Lung (tissue), 12 donors: ENCODE results near the gene KCNB1. TPM values are rescaled to one million over a fixed set of nuclear protein-coding genes. Genes with fewer than 3 reads are reported as not detected.

Experiments used
- ATAC-seq: fragments of 200-7000 bp; cut with Tn5 transposase; one replicate; pipeline ENCODE4 v1.9.1; 2020; ENCODE audit warnings: moderate number of reproducible peaks; ENCODE audit not compliant: insufficient read depth, low FRiP score
- DNase-seq, 3 donors: peaks; one replicate each; pipeline ENCODE4 v3.0.0-alpha.2; 2013 to 2017
- H3K27ac ChIP-seq, 2 donors: one replicate each; pipeline ENCODE4 v1.5.1; 2013; ENCODE audit warnings: mild to moderate bottlenecking in 2 of 2, moderate library complexity in 2 of 2, control low read depth in 1 of 2, inconsistent platforms in 1 of 2, low read depth in 1 of 2, low read length in 1 of 2
- H3K27me3 ChIP-seq, 3 donors: one replicate each; pipeline ENCODE4 v1.5.1; 2013; ENCODE audit warnings: low read length in 2 of 3; ENCODE audit not compliant: control insufficient read depth in 3 of 3, insufficient read depth in 3 of 3
- H3K36me3 ChIP-seq, 4 donors: one replicate each; pipeline ENCODE4 v1.5.1; 2013; ENCODE audit warnings: low read length in 4 of 4, mild to moderate bottlenecking in 1 of 4, moderate library complexity in 1 of 4; ENCODE audit not compliant: control insufficient read depth in 4 of 4, insufficient read depth in 4 of 4
- H3K4me1 ChIP-seq, 5 donors: one replicate each; pipeline ENCODE4 v1.5.1; 2013; ENCODE audit warnings: low read length in 5 of 5, mild to moderate bottlenecking in 2 of 5, moderate library complexity in 1 of 5; ENCODE audit not compliant: control insufficient read depth in 5 of 5, insufficient read depth in 5 of 5
- H3K4me3 ChIP-seq: one replicate; pipeline ENCODE4 v1.5.1; 2013; ENCODE audit warnings: mild to moderate bottlenecking, control low read depth, moderate library complexity
- H3K9ac ChIP-seq, 2 donors: one replicate each; pipeline ENCODE4 v1.5.1; 2013; ENCODE audit warnings: low read length in 2 of 2, control low read depth in 1 of 2; ENCODE audit not compliant: insufficient read depth in 1 of 2
- H3K9me3 ChIP-seq, 4 donors: one replicate each; pipeline ENCODE4 v1.5.1; 2013; ENCODE audit warnings: low read length in 3 of 4, mild to moderate bottlenecking in 1 of 4, moderate library complexity in 1 of 4; ENCODE audit not compliant: control insufficient read depth in 4 of 4, insufficient read depth in 3 of 4
- WGBS, 2 donors: extraction: QIAGEN DNeasy Blood & Tissue Kit; methylation state at CpG; one replicate each; pipeline ENCODE4 v1.1.7; 2013; 5-methylcytosine and 5-hydroxymethylcytosine counted together
- polyA plus RNA-seq, 2 donors: library from polyadenylated mRNA; stranded (reverse); fragments of 200-250 nt; gene quantifications; one replicate each; pipeline ENCODE4 v1.2.1, GENCODE V29; 2013
- total RNA-seq, 2 donors: library from RNA; depleted of rRNA in 1 of 2; stranded (reverse); fragments of >200 nt in 1 of 2; gene quantifications; one replicate each; pipeline ENCODE4 v1.2.1, GENCODE V29; 2014 to 2021
- TF ChIP-seq, protein P1 (sequence below): IDR thresholded peaks from 2 replicates; pipeline ENCODE4 v1.5.1; 2012; ENCODE audit warnings: mild to moderate bottlenecking; ENCODE audit errors: control extremely low read depth, extremely low read depth
- donor health status: control.
- donor health status: control.
- donor health status: Bipolar disorder and iron deficiency.
- donor health status: healthy.
- donor health status: DM: yes; HTN: yes; CAD: no.

Gene KCNB1
- total and polyA plus RNA-seq, 4 donors, result 0.11 to 1.0 (median 0.57) TPM

DNA sequence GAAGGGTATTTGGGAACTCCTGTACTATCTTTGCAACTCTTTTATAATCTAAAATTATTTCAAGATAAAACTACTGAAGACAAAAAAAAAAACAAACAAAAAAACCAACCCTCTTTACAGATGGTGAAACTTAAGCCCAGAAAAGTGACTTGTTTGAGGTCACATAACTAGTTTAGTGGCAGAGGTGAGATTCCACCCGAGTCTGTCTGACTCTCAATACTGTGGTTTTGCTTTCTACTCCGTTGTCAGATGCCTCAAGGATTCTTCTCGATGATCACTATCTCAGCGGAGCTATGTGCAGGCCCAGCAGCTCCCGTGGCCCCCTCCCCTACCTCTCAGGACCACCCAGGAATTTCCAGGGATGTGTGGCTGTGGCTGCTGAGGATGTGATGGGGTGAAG lies 36.1 kb upstream of the KCNB1 start:
- DNase-seq, result no peak
- TF ChIP-seq, protein P1, sequence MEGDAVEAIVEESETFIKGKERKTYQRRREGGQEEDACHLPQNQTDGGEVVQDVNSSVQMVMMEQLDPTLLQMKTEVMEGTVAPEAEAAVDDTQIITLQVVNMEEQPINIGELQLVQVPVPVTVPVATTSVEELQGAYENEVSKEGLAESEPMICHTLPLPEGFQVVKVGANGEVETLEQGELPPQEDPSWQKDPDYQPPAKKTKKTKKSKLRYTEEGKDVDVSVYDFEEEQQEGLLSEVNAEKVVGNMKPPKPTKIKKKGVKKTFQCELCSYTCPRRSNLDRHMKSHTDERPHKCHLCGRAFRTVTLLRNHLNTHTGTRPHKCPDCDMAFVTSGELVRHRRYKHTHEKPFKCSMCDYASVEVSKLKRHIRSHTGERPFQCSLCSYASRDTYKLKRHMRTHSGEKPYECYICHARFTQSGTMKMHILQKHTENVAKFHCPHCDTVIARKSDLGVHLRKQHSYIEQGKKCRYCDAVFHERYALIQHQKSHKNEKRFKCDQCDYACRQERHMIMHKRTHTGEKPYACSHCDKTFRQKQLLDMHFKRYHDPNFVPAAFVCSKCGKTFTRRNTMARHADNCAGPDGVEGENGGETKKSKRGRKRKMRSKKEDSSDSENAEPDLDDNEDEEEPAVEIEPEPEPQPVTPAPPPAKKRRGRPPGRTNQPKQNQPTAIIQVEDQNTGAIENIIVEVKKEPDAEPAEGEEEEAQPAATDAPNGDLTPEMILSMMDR, result no peak
- H3K36me3 ChIP-seq, result no peaks in the 10 kb centered on the region
- WGBS, 2 donors, result 71 to 78% methylated on average over 5 of the region's 5 CpGs
- H3K27me3 ChIP-seq, result no peaks in the 10 kb centered on the region
- no peaks in the 10 kb centered on the region for H3K9me3 ChIP-seq
- no peak for ATAC-seq
- H3K4me3 ChIP-seq, result no peak overlapping the region
- H3K27ac ChIP-seq, result no peak overlapping the region
- no peaks in the 10 kb centered on the region for H3K4me1 ChIP-seq
- H3K9ac ChIP-seq, result no peak overlapping the region

DNA sequence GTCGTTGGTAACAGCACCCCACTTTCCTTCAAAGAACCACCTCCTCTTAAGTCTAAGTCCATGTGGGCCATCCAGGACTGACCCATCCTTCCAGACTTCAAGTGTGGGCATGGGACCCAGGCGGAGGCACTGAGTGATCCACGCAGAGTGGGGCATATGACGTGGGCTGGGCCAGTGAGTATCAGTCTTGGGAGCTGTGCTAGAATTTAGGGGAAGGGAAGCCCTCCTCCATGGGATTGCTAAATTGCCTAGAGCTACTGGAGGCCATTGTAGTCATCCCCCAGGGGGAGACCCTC lies 35.3 kb upstream of the KCNB1 start:
- no peaks in the 10 kb centered on the region for H3K27me3 ChIP-seq
- H3K27ac ChIP-seq, result no peak overlapping the region
- 88 to 92% methylated on average over 4 of the region's 4 CpGs for WGBS, 2 donors
- H3K9ac ChIP-seq, result no peak overlapping the region
- no peak overlapping the region for H3K4me3 ChIP-seq
- DNase-seq (no peak), ATAC-seq (no peak)
- TF ChIP-seq, protein P1, result no peak
- H3K4me1 ChIP-seq, result no peaks in the 10 kb centered on the region
- no peaks in the 10 kb centered on the region for H3K36me3 ChIP-seq
- H3K9me3 ChIP-seq, result no peaks in the 10 kb centered on the region

DNA sequence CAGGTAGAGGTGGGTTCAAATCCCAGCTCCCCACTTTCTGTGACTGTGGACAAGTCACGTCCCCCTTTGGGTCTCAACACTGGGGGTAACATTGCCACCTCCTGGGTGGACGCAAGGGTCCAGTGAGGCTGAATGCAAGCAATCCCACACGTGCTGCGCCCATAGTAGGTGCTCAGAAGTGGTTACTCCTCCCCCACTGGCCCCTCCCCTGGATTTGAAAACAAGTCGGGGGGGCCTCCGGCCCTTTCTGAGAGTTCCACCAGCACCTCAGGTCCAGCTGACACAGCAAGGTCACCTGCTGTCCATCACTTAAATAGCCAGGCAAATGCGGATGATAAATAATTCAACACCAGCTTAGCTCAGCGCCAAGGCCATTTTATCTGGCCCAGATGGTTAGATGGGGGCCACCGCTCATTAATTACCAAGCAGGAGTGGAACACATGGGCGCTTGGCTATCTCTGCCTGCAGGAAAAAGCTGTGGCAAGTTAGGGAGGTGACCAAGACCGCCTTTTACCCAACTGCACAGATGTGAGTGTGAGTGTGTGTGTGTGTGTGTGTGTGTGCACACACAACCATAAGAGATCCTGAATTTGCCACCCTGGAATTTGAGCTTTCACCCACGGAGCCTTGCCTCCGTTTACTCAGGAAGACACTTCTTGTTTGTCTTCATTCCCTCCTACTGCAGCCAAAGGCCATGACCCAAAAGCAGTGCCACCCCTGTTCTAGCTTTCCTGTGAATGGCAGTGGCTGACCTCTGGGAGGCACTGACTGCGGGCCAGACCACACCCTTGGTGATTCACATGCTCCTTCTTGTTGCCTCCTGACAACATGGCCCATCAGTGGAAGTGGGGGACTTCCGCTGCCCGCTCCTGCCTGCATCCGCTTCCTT lies 34.7 kb upstream of the KCNB1 start:
- Histone ChIP-seq H3K4me3 (no peak overlapping the region), H3K27me3 (no peaks in the 10 kb centered on the region), H3K4me1 (no peaks in the 10 kb centered on the region), H3K27ac (no peak overlapping the region), H3K9ac (no peak overlapping the region), H3K9me3 (no peaks in the 10 kb centered on the region), H3K36me3 (no peaks in the 10 kb centered on the region)
- TF ChIP-seq, protein P1, result no peak
- DNase-seq (no peak), ATAC-seq (no peak)
- 77 to 86% methylated on average over 17 of the region's 17 CpGs for WGBS, 2 donors

DNA sequence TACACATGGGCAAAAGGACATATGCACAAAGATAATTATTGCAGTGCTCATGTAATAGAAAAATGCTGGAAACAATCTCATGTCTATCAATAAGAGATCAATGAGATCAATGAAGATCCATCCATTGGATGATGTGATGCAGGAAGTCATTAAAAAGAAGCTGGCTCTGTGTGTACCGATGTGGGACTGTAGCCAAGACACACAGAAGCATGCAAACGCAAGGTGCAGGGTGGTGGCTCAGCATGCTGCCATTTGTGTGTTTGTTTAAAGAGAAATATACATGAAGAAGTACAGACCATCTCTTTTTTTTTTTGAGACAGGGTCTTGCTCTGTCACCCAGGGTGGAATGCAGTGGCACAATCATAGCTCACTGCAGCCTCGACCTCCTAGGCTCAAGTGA lies 33.1 kb upstream of the KCNB1 start:
- no peaks in the 10 kb centered on the region for H3K27me3 ChIP-seq
- H3K9ac ChIP-seq, result no peak overlapping the region
- H3K9me3 ChIP-seq, result no peaks in the 10 kb centered on the region
- DNase-seq, result no peak
- peaks cover 0 to 3% (median 0%) of the 10 kb centered on the region in 5 donors for H3K4me1 ChIP-seq
- TF ChIP-seq, protein P1, result no peak
- no peaks in the 10 kb centered on the region for H3K36me3 ChIP-seq
- WGBS, 2 donors, result 51 to 56% methylated on average over 3 of the region's 3 CpGs
- H3K27ac ChIP-seq, result no peak overlapping the region
- H3K4me3 ChIP-seq, result no peak overlapping the region
- no peak for ATAC-seq
